ENCODE measurements around the gene PRSS16. TPM values are rescaled to one million over a fixed set of nuclear protein-coding genes. Genes with fewer than 3 reads are reported as not detected.

PRSS16 gene
- total RNA-seq, 2 donors from 2014 or later, result 11.9 to 15.2 TPM

DNA sequence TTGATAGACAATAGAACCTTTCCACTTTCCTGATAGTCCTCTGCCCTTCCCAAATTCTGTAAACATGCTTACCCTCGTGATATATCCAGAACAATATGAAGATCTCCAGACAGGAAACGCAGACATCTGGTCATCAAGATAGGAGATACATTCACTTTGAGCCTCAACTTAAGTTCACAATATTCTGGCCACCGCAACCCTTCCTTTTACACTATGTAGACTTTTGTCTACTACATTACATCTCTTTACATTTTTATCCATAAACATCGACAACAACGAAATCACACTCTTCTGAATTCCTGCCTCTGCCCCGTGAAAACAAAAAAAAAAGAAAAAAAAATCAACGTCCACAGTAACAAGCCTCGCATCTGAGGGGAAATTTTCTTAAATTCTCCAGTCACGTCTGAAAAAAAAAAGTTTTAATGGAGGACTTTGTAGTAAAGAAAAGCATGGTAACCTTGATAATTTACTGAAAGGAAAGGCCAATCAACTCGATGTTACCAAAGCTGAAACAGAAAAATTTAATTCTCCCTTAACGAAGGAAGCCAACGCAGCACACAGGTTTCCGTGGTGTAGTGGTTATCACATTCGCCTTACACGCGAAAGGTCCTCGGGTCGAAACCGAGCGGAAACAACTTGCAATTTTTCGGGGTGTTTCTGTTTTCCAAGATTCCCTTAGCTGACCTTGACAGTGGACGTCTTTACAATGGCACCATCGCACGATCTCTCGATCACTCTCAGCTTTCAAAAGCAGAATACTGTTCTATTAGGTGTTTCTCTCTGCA, 42.8 kb downstream of the PRSS16 start:
- Histone ChIP-seq H3K4me3 (no peak overlapping the region), H3K36me3 (no peaks in the 10 kb centered on the region), H3K27ac (no peak overlapping the region), H3K9me3 (no peaks in the 10 kb centered on the region), H3K27me3 (replicated peaks; ENCODE audit: insufficient read depth) (peaks cover 71% of the 10 kb centered on the region), H3K4me1 (replicated peaks) (no peaks in the 10 kb centered on the region)
- TF ChIP-seq POLR2AphosphoS5 (IDR thresholded peaks at IDR 0.05) (no peak), POLR2A (IDR thresholded peaks at IDR 0.05) (no peak)
- TF ChIP-seq, protein P1, sequence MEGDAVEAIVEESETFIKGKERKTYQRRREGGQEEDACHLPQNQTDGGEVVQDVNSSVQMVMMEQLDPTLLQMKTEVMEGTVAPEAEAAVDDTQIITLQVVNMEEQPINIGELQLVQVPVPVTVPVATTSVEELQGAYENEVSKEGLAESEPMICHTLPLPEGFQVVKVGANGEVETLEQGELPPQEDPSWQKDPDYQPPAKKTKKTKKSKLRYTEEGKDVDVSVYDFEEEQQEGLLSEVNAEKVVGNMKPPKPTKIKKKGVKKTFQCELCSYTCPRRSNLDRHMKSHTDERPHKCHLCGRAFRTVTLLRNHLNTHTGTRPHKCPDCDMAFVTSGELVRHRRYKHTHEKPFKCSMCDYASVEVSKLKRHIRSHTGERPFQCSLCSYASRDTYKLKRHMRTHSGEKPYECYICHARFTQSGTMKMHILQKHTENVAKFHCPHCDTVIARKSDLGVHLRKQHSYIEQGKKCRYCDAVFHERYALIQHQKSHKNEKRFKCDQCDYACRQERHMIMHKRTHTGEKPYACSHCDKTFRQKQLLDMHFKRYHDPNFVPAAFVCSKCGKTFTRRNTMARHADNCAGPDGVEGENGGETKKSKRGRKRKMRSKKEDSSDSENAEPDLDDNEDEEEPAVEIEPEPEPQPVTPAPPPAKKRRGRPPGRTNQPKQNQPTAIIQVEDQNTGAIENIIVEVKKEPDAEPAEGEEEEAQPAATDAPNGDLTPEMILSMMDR (IDR thresholded peaks at IDR 0.05), result no peak
- 7% methylated on average over 25 of the region's 25 CpGs for WGBS
- DNase-seq (ENCODE audit: low spot score), result no peak
- intact Hi-C loops (cut with DNase I), result no loop called here

DNA sequence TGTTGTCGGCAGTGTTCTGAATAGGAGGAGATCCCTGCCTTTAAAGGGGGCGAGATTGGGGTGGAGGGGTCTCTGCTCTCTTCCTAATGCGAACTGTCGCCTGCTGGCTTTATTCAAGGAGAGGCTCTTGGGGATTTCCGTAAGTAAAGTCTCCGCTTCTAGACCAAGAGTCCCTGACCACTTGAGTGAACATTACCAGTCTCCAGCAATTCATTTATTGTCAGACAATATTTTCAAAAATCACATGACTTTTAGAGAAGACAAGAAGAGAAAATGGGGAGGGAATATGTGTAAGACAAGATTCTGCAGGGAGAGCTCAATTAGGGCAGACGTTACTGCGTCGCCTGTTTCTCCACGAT, 43.3 kb downstream of the PRSS16 start:
- no peaks in the 10 kb centered on the region for H3K4me1 ChIP-seq (replicated peaks)
- intact Hi-C loops (cut with DNase I), result no loop called here
- H3K4me3 ChIP-seq, result no peak overlapping the region
- no peak for DNase-seq (ENCODE audit: low spot score)
- H3K27me3 ChIP-seq (replicated peaks; ENCODE audit: insufficient read depth), result peaks cover 75% of the 10 kb centered on the region
- WGBS, result 20% methylated on average over 10 of the region's 10 CpGs
- TF ChIP-seq, protein P1 (IDR thresholded peaks at IDR 0.05), result no peak
- TF ChIP-seq POLR2A (IDR thresholded peaks at IDR 0.05) (no peak), POLR2AphosphoS5 (IDR thresholded peaks at IDR 0.05) (no peak)
- no peaks in the 10 kb centered on the region for H3K36me3 ChIP-seq
- no peaks in the 10 kb centered on the region for H3K9me3 ChIP-seq
- H3K27ac ChIP-seq, result no peak overlapping the region

DNA sequence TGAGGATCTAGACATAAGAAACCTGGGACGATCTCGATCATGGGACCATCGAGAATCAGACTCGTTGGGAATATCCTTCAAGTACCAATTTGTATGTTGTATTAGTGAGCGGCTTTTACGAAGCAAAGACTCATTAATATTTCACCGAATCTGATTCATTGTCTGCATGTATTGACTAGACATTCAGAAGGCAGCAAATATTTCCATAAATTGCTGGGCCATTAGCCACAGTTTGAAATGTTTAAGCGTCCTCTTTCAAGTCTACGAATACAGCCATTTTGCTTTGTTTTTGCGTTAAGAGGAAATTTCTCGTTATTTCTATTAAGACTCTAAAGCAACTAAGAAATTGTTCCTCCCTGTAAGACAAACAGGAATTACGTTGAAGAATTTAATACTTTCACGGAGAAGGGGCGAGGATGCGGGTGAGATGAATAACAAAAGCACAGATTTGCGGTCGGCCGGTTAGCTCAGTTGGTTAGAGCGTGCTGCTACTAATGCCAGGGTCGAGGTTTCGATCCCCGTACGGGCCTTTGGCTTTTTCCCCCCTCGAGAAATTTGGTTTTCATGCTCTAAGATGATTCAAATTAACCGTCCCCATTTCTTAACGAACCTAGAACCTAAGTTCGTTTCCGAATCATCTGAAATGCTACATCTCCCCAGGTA, 46.1 kb downstream of the PRSS16 start:
- Histone ChIP-seq H3K36me3 (no peaks in the 10 kb centered on the region), H3K27ac (no peak overlapping the region), H3K9me3 (no peaks in the 10 kb centered on the region), H3K4me1 (replicated peaks) (no peaks in the 10 kb centered on the region), H3K4me3 (no peak overlapping the region), H3K27me3 (replicated peaks; ENCODE audit: insufficient read depth) (peaks cover 73% of the 10 kb centered on the region)
- DNase-seq (ENCODE audit: low spot score), result no peak
- intact Hi-C loops (cut with DNase I), result no loop called here
- TF ChIP-seq POLR2A (IDR thresholded peaks at IDR 0.05) (no peak), POLR2AphosphoS5 (IDR thresholded peaks at IDR 0.05) (no peak)
- TF ChIP-seq, protein P1 (IDR thresholded peaks at IDR 0.05), result no peak
- WGBS, result 20% methylated on average over 28 of the region's 28 CpGs

DNA sequence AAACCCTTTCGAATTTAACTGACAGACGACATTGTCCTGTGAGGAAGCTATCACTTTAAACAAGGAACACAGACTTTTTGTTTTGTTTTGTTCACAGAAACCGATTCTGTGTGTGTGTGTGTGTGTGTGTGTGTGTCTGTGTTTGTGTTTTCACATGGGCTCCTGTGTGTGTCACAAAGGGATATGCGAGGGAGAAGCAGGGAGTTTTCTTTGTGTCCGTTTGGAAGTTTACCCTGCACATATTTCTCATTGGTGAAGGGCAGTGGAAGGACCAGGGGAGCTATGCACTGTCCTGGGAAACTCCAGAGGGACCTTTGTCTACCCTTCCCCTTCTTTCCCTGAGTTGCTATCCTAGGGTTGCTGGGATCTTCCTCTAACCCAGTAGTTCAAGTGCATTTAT, 46.9 kb downstream of the PRSS16 start:
- WGBS, result 8% methylated on average over 5 of the region's 5 CpGs
- H3K36me3 ChIP-seq, result no peaks in the 10 kb centered on the region
- no peak for TF ChIP-seq POLR2AphosphoS5 (IDR thresholded peaks at IDR 0.05)
- TF ChIP-seq, protein P1 (IDR thresholded peaks at IDR 0.05), result no peak
- no peak for TF ChIP-seq POLR2A (IDR thresholded peaks at IDR 0.05)
- no peak for DNase-seq (ENCODE audit: low spot score)
- no peak overlapping the region for H3K27ac ChIP-seq
- peaks cover 69% of the 10 kb centered on the region for H3K27me3 ChIP-seq (replicated peaks; ENCODE audit: insufficient read depth)
- no peak overlapping the region for H3K4me3 ChIP-seq
- no peaks in the 10 kb centered on the region for H3K4me1 ChIP-seq (replicated peaks)
- intact Hi-C loops (cut with DNase I), result no loop called here
- no peaks in the 10 kb centered on the region for H3K9me3 ChIP-seq

Data from prostate gland (tissue), 2 donors.